Measurements from ENCODE around the gene ABHD15.

ABHD15 gene

DNA sequence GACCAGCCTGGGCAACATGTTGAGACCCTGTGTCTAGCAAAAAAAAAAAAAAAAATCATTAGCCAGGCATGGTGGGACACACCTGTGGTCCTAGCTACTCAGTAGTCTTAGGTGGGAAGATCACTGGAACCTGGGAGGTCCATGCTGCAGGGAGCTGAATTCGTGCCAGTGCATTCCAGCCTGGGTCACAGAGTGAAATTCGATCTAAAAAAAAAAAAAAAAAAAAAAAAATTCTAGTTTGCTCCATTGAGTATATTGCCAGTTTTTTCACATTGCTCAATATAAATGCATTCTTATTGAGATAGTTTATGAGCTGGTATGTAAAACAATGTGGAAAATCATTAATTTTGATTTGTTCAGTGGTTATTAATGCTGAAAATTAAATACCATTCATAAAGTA, 52.0 kb downstream of the ABHD15 start:
- no peak for DNase-seq

DNA sequence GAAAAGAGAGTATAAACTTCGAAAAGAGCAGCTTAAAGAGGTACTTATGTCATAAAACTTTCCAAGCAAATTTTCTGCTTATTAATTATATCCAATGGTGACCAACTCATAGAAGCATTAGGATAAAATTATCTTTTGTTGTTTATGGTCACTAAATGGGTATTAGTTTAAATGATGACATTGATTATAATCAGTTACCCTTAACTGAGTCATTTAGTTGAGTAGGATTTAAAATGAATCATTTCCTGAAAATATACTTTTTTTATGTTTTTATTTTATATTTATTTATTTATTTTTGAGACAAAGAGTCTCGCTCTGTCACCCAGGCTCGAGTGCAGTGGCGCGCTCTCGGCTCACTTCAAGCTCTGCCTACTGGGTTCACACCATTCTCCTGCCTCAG, 55.9 kb downstream of the ABHD15 start:
- DNase-seq: no peak

Measured in central memory CD4-positive, alpha-beta T cell (primary cell).